HG03575 (cell line): ENCODE measurements around the gene KRTAP2-4.
"Not testable (repeated sequence)": the region's sequence is repeated elsewhere in the genome, so short reads cannot be mapped to it uniquely, and the experiment has no call there.

Experiments
- ATAC-seq: cut with Tn5 transposase; IDR thresholded peaks from one replicate; pipeline ENCODE4 v1.9.1; 2021; ENCODE audit not compliant: unreplicated experiment, insufficient number of reproducible peaks, low FRiP score; ENCODE audit errors: extremely low read depth

KRTAP2-4 gene, protein sequence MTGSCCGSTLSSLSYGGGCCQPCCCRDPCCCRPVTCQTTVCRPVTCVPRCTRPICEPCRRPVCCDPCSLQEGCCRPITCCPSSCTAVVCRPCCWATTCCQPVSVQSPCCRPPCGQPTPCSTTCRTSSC

DNA sequence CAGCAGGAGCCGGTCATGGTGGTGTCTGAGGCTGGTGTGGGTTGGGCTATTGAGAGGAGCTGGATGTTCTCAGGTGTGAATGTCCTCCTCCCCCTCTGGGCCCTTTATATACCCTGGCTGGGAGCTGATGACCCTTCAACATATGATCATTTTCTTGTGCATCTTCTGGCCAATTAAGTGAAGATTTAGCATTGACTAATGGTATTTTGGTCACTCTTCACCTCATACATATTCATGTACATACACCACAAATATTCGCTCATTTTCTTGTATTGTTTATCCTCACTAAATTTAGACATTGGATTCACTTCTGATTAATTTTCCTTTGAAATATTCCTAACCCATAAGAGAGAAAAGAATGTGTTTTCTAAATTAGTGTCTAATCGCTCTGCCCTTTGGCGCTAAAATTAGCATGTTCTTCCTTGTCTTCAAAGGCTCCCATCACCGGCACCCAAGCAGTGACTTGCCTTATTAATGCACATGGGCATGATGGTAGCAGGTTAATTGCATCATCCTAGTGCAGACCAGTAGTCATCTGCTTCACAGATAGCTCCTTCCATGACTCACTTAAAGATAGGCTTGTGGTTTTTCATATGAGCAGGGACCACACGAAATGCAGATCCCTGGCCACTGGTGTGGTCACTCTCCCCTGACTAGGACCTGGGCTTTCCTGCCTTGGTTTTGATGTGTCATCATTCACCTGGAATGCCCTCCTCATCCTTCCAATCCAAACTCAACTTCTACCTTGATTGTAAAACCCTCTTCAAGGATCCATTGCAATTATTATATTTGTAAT is at the start of gene KRTAP2-4:
Gene KRTAP2-4 (minus strand): TSS at position 51 of the 796 bp plus-strand sequence. CDS start 34 bp downstream, at position 17.
- no peak for ATAC-seq

DNA sequence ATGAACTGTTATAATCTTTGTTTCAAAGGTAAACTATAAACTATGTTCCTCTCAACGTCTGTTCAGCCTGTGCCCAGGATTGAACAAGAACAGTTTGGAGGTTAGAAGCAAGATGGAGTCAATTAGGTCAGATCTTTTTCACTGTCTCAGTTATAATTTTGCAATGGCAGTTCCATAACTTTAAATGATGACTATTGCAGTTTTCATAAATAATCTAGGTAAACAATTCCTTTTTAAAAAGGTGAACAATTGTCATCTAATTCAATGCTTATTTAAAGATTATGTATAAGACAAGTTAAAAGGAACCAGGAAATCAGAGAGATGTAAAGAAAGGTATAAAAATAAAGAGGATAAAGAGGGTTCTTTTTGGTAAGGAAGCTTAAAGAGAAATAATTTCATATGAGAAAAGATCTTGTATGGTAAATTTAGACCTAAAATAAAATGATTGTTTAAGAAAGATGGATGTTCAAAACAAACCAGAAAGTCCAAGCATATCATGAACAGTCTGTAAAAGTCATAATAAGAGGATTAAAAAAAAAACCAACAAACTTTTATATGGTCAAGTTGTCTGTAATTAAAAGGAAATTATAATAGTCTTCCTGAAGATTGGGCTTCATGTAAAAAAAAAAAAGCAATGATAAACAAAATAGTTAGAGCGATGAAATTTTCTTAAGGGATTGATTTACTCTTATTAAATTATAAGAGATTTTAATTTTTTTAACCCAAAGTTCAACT is 45.6 kb upstream of the KRTAP2-4 start:
- ATAC-seq: no peak

DNA sequence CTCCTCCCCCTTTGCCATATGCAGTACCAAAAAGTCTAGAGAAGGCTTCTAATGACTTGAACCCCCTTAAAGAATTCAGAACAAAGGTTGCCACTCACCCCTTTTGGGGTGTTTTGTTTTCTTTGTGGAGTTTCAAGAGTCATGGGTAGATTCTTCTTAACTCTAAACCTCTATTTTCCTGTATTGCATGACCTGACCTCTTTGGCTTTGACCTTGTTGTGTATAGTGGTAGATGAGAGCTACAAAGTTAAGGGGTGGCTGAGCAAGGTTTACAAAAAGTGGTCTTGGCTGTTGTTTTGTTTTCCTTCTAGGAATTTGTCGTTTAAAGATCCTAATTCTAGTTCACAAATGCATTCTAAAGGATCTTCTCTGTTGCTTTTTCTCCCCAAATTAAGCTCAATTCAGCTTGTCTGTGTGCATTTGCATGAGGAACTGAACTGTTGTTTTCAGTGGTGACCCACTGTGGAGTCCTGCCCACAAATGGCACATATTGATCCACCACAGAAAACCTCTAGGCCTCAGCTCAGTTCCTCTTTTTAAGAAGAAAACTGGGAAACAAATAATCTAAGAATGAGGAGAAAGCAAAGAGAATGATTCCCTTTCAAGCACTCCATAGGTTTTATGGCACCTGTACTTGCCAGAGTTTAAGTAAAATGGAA is 43.2 kb upstream of the KRTAP2-4 start:
- not testable (repeated sequence) for ATAC-seq

DNA sequence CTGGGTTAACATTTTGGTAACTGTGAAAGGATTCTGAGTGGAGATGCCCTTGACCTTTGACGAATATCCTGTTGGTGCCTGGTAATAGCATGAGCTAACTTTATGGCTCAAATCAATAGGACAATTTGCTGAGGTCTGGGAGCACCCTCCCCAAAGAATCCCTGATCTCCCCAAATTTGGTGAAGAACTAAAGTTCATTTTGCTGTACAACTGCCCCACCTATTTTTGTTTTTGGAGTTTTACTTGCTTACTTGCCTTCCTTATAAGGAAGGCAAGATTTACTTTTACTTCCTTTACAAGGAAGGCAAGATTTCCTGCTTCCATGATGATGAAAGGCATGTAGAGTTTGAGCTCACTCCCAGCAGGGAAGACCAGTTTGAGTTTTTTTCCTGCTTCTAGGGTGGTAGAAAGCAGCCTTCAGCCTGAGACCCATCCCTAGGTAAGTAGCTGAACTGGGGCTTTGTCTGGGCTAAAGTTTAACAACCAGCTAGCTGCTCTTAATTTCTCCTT is 42.3 kb upstream of the KRTAP2-4 start:
- ATAC-seq: no peak

DNA sequence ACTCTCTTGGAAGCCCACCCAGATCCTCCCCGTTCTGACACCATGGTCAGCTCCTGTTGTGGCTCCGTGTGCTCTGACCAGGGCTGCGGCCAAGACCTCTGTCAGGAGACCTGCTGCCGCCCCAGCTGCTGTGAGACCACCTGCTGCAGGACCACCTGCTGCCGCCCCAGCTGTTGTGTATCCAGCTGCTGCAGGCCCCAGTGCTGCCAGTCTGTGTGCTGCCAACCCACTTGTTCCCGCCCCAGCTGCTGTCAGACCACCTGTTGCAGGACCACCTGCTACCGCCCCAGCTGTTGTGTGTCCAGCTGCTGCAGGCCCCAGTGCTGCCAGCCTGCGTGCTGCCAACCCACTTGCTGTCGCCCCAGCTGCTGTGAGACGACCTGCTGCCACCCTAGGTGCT is 39.7 kb upstream of the KRTAP2-4 start, which contains the start of gene KRTAP4-9:
Gene KRTAP4-9 (plus strand): TSS at position 43 of the 400 bp plus-strand sequence. CDS start 0 bp downstream, at position 43.
- ATAC-seq: not testable (repeated sequence)

DNA sequence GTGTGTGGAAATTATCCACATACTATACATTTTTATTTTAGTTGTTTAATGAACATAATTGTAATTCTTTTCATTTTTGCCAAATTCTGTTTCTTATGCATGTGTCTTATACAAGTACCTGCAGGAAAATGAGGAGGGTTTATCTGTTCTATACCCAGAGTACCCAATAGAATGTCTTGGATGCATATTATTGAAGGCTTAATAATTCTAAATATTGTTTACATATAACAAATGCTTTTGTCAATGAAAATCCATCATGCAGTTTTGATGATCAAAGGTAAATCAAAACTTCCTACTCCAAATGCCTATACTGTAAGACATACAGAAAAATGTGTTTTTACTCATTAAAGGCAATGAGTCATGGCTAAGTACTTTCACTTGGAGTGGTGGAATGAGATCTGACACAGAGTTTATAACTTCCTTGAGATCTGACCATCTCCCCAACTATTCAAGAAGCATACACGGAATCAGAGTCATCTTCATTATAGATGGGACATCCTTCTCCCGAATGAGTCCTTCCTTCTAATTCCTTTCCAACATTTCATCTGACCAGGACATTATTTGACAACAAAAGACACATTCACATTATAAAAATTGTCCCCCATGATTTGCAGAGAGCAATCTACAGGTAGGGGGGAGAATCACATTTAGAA is 38.8 kb upstream of the KRTAP2-4 start:
- ATAC-seq: not testable (repeated sequence)

DNA sequence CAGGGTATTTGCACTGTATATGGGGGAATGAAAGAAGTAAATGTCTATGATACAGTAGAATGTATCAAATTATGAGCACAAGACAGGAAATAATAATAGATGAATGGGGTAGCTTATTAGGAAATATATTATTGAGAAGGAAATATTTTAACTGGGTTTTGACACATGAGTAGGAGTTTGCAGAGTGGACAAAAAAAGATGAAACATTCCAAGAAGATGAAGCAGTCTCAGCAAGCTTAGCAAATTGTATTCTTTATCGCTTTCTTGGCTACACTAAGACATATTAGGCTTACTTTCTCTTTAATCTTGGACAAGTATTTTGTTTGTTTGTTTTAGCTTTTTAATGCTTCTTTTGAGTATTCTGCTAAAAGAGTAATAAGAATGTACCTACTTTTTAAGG is 38.2 kb upstream of the KRTAP2-4 start:
- no peak for ATAC-seq

DNA sequence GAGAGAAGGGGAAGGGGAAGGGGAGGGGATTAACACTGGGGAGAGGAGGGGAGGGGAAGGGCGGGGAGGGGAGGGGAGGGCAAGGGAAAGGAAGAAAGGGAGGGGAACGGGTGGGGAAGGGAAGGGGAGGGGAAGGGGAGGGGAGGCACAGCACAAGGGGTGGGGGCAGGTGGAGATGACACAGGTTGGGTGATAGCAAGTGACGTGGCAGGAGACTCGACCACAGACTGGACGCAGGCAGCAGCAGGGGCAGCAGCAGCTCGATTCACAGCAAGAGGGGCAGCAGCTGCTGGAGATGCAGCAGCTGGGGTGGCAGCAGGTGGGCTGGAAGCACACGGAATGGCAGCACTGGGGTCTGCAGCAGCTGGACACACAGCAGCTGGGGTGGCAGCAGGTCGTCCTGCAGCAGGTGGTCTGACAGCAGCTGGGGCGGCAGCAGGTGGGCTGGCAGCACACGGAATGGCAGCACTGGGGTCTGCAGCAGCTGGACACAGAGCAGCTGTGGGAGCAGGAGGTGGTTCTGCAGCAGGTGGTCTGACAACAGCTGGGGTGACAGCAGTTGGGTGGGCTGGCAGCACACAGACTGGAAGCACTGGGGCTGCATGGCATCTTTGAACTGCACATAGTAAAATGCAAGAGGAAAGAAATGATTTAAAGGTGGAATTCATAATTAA is 36.0 kb upstream of the KRTAP2-4 start, which contains the start of gene KRTAP4-16:
Gene KRTAP4-16 (minus strand): TSS at position 624 of the 674 bp plus-strand sequence. CDS start 0 bp downstream, at position 624.
- no peak for ATAC-seq

DNA sequence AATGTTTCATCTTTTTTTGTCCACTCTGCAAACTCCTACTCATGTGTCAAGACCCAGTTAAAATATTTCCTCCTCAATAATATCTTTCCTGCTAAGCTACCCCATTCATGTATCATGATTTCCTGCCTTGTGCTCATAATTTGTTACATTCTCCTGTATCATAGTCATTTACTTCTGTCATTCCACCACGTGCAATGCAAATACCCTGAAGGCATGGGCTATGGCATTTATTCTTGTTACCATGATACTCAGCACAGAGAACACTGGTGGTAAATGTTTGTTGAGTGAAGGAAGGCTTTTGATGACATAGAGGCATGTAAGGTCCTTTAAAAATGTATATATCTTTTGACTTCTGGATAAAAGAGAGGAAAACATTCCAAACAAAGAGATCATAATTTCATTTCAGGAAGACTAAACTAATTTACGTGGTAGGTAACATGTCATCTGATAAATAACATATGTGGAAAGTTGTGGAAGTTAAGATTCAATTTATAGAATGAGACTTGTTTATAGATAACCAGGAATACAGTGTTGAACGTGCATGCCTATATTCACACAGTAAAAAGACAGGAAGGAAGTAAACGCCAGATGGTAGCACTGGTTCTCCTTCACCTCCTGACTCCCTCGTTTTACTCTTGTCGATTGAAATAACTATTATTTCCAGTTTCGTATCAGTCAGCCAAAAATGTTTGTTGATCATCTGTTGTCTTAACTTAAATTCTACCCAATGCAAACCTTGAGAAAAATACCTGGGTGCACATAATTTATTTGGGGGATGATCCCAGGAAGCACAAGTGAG is 34.2 kb upstream of the KRTAP2-4 start:
- ATAC-seq: not testable (repeated sequence)

DNA sequence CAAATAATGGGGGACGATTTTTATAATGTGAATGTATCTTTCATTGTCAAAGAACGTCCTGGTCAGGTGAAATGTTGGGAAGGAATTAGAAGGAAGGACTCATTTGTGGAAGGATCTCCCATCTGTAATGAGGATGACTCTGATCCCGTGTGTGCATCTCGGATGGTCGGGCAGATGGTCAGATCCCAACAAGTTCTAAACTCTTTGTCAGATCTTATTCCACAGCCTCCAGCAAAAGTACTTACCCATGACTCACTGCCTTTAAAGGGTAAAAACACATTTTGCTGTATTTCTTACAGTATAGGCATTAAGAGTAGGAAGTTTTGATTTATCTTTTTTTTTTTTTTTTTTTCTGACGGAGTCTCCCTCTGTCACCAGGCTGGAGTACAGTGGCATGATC is 32.8 kb upstream of the KRTAP2-4 start:
- no peak for ATAC-seq

DNA sequence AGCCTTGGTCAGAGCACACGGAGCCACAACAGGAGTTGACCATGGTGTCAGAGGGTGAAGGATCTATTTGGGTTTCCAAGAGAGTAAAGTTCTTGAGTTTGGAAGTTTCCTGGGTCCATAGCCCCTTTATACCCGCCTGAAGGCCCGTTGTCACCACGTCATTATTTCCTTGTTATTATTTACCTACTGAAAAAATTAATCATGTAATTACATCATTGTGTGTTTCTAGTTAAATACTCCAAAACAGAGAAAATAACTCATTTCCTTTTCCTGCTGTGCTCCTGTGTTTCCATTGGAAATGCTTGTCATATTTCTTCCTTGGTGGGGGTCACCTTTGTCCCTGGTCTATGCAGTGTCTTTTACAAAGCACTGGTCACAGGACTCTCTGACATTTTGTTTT is 32.4 kb upstream of the KRTAP2-4 start, which contains the start of gene KRTAP4-8:
Gene KRTAP4-8 (minus strand): TSS at position 101 of the 400 bp plus-strand sequence. CDS start 58 bp downstream, at position 43.
- no peak for ATAC-seq

DNA sequence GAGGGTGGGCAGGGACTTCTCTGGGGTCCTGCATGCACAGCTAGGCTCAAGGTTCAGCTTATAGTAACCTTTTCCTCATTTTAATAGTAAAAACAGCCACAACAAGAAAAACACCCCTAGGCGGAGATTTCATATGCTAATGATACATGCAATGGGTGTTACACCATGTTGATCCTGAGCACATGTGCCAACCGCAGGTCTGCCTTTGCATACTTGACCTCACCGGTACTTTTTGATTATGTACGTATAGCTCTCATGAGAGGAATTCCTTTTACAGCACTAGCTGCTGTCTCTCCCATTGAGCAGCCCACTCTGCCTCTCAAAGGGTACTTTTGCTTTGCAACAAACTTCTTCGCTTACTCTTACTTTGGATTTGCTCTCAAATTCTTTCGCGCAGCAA is 30.4 kb upstream of the KRTAP2-4 start:
- no peak for ATAC-seq

DNA sequence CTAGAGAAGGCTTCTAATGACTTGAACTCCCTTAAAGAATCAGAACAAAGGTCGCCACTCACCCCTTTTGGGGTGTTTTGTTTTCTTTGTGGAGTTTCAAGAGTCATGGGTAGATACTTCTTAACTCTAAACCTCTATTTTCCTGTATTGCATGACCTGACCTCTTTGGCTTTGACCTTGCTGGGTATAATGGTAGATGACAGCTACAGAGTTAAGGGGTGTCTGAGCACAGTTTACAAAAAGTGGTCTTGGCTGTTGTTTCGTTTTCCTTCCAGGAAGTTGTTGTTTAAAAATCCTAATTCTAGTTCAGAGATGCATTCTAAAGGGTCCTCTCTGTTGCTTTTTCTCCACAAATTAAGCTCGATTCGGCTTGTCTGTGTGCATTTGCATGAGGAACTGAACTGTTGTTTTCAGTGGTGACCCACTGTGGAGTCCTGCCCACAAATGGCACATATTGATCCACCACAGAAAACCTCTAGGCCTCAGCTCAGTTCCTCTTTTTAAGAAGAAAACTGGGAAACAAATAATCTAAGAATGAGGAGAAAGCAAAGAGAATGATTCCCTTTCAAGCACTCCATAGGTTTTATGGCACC is 23.2 kb upstream of the KRTAP2-4 start:
- not testable (repeated sequence) for ATAC-seq

DNA sequence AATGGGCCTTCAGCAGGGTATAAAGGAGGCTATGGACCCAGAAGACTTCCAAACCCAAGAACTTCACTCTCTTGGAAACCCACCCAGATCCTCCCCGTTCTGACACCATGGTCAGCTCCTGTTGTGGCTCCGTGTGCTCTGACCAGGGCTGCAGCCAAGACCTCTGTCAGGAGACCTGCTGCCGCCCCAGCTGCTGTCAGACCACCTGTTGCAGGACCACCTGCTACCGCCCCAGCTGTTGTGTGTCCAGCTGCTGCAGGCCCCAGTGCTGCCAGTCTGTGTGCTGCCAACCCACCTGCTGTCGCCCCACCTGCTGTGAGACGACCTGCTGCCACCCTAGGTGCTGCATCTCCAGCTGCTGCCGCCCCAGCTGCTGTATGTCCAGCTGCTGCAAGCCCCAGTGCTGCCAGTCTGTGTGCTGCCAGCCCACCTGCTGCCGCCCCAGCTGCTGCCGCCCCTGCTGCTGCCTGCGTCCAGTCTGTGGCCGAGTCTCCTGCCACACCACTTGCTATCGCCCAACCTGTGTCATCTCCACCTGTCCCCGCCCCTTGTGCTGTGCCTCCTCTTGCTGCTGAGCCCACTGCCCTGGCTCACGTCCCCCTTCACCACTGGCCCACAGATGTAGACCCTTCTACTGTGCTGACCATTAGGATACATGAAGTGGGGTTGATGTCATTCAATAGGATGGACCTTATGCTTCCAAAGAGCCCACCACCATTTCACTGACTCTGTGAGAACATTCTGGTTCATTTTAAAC is 18.6 kb upstream of the KRTAP2-4 start, which contains the start of gene KRTAP4-7:
Gene KRTAP4-7 (plus strand): TSS at position 51 of the 757 bp plus-strand sequence. CDS start 57 bp downstream, at position 108.
- ATAC-seq: not testable (repeated sequence)

DNA sequence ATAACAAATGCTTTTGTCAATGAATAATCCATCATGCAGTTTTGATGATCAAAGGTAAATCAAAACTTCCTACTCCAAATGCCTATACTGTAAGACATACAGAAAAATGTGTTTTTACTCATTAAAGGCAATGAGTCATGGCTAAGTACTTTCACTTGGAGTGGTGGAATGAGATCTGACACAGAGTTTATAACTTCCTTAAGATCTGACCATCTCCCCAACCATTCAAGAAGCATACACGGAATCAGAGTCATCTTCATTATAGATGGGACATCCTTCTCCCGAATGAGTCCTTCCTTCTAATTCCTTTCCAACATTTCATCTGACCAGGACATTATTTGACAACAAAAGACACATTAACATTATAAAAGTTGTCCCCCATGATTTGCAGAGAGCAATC is 17.7 kb upstream of the KRTAP2-4 start:
- ATAC-seq: not testable (repeated sequence)

DNA sequence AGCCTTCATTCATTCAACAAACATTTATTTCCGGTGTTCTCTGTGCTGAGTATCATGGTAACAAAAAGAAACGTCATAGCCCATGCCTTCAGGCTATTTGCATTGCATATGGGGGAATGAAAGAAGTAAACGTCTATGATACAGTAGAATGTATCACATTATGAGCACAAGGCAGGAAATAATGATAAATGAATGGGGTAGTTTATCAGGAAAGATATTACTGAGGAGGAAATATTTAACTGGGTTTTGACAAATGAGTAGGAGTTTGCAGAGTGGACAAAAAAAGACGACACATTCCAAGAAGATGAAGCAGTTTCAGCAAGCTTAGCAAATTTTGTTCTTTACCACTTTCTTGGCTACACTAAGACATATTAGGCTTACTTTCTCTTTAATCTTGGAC is 16.9 kb upstream of the KRTAP2-4 start:
- ATAC-seq: no peak
